Stimulated activated memory B cell treated with anti-CD40 and anti-IgM and Interleukin-4, amounts not matched to agents 10 μg/mL and 1 μg/mL and 100 μg/mL, for 72 hours (primary cell): ENCODE data around the gene DPEP2.
A peak's percentile ranks its signal among the peaks of the same experiment; 100 is the strongest.

Experiments
- ATAC-seq: fragments of 150-1000 bp; cut with Tn5 transposase; 2 replicates; pipeline ENCODE4 v1.10.0; 2021
- H3K27ac Mint-ChIP-seq: one replicate; pipeline ENCODE4 v1.8.0; 2022; ENCODE audit warnings: mild to moderate bottlenecking, mixed read lengths
- H3K27me3 Mint-ChIP-seq: one replicate; pipeline ENCODE4 v1.8.0; 2022; ENCODE audit warnings: mixed read lengths
- H3K36me3 Mint-ChIP-seq: one replicate; pipeline ENCODE4 v1.8.0; 2022; ENCODE audit warnings: mixed read lengths
- H3K4me1 Mint-ChIP-seq: one replicate; pipeline ENCODE4 v1.8.0; 2022; ENCODE audit warnings: mixed read lengths
- H3K4me3 Mint-ChIP-seq: one replicate; pipeline ENCODE4 v1.8.0; 2022; ENCODE audit warnings: mild to moderate bottlenecking, moderate library complexity, mixed read lengths
- H3K9me3 Mint-ChIP-seq: one replicate; pipeline ENCODE4 v1.8.0; 2022; ENCODE audit warnings: mixed read lengths

Gene DPEP2

DNA sequence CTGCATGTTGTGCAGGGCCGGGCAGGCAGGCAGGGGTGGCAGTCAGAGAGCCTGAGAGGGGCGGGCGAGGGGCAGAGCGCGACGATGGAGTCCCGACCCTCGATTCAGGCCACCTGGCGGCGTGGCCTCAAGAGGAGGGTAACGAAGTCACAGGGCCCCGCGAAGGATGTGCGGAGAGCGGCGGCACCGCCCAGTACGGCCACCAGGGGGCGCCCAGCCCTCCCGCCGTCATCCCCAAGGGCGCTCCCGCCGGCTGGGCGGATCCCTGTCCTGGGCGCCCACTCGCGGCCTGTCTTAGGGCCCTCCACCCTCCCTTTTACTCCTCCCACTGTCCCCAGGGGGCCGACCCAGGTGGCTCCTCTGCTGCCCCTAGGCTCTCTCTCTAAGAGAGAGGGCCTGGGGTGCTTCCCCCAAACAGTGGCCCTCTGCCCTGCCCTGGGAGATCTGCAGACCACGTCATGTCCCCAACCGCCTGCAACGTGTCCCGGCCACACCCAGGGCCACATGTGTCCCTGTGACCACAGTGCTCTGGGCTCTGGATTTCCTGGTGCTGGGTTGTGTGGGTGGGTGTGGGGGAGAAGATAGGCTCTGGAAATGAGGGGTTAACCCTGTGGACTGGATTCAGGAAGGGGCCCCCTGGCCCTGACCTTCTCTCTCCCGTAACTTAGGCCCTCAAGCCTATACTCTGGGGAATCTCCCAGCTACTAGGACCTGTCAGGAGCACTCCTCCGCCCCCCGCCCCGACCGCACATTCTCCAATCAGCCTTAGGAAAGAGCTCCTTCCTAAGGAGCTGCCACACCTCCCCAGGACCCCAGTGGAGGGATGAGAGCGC, 5.9 kb downstream of the DPEP2 start:
- peak; percentile 92 for ATAC-seq
- no peaks in the 10 kb centered on the region for H3K9me3 Mint-ChIP-seq
- peaks cover 64% of the 10 kb centered on the region for H3K4me1 Mint-ChIP-seq
- H3K36me3 Mint-ChIP-seq: no peaks in the 10 kb centered on the region
- H3K4me3 Mint-ChIP-seq: peak overlapping the region; percentile 67
- H3K27me3 Mint-ChIP-seq: no peaks in the 10 kb centered on the region
- peak overlapping the region; percentile 93 for H3K27ac Mint-ChIP-seq

DNA sequence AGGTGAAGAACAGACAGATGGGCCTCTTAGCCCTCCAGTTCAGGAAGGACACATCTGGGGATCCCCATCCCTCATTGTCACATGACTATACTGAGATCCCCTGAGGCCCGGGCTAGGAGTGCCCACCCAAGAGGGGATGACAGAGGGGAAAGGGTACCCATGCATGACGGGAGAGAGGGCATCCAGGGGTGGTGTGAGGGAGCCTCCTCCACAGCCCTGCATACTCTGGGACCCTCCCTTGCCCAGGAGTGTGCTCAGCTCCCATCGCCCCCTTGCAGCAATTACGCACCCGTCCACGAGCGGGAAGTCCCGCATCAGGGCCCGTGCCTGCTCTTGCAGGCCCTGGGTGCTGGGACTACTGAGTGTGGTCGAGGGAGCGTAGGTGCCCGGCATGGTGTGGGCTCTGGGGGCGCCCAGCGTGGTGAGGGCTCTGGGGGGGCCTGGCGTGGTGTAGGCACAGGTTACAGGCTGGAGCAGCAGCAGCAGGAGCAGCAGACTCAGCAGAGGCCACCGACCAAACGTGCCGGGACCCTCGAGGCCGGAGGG, 6.5 kb downstream of the DPEP2 start:
- no peaks in the 10 kb centered on the region for H3K9me3 Mint-ChIP-seq
- no peaks in the 10 kb centered on the region for H3K36me3 Mint-ChIP-seq
- peak overlapping the region; percentile 67 for H3K4me3 Mint-ChIP-seq
- peak overlapping the region; percentile 93 for H3K27ac Mint-ChIP-seq
- H3K27me3 Mint-ChIP-seq: no peaks in the 10 kb centered on the region
- ATAC-seq: peak; percentile 24
- peaks cover 67% of the 10 kb centered on the region for H3K4me1 Mint-ChIP-seq

DNA sequence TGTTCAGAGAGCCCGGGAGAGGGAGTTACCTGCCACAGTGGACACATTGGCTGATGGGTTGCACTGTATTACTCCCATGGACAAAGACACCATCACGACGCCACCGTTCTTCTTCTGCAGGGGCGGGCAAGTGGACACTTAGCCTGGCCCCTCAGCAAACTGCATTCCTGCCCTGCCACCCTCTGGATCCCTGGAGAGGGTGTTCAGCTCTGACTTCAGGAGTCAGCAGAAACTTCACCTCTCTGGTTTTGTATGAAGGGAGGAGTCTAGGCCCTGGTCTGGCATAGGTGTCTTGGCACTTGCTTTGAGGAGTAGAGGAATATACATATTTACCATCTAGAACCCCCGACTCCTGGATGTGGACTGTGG, 9.3 kb downstream of the DPEP2 start:
- H3K27ac Mint-ChIP-seq: peak overlapping the region; percentile 59
- no peaks in the 10 kb centered on the region for H3K9me3 Mint-ChIP-seq
- ATAC-seq: no peak
- H3K27me3 Mint-ChIP-seq: no peaks in the 10 kb centered on the region
- peaks cover 60% of the 10 kb centered on the region for H3K4me1 Mint-ChIP-seq
- H3K36me3 Mint-ChIP-seq: no peaks in the 10 kb centered on the region
- H3K4me3 Mint-ChIP-seq: no peak overlapping the region

DNA sequence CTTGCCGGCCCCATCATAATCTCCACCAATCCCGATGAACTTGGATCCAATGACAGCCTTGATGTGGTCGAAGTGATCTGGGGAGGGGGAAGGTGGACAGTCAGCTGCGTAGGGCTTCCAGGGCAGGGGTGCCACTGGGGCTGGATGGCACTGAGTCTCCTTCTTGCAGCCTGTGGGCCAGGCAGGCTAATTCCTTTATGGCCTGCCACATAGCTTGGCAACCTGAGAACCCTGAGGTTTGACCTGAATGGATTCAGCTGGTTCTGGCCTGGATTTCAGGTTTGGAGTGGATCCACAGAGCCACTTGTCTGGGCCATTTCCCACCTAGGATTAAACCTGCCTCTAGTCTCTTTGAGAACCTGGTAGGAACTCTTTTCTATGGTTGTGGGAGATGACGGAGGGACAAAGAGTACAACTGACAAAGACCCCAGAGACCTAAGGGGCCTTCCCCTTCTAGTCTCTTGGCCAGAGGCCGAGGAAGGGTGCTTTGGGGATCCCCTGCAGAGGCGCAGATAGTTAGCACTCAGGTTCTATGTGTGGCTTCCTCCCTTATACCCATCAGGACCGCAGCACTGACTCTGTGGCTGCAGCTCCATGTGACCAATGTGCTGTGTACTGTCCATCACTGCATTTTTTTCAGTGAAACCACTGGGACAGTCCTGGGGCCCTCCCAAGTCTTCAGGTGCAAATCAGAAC, 9.8 kb downstream of the DPEP2 start:
- peak; percentile 56 for ATAC-seq
- peak overlapping the region; percentile 59 for H3K27ac Mint-ChIP-seq
- no peaks in the 10 kb centered on the region for H3K9me3 Mint-ChIP-seq
- H3K27me3 Mint-ChIP-seq: no peaks in the 10 kb centered on the region
- no peaks in the 10 kb centered on the region for H3K36me3 Mint-ChIP-seq
- no peak overlapping the region for H3K4me3 Mint-ChIP-seq
- H3K4me1 Mint-ChIP-seq: peaks cover 61% of the 10 kb centered on the region

DNA sequence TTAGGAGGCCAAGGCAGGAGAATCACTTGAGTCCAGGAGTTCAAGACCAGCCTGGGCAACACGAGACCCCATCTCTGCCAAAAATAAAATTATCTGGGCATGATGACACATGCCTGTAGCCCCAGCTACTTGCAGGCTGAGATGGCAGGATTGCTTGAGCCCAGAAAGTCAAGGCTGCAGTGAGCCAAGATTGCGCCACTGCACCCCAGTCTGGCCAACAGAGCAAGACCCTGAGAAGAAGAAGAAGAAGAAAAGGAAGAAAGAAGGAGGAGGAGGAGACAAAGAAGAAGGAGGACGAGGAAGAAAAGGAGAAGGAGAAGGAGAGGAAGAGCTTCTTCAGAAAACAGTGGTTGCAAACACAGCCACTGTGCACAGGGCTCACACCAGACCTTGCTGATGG, 10.6 kb downstream of the DPEP2 start:
- Mint-ChIP-seq H3K4me3 (no peak overlapping the region), H3K4me1 (peaks cover 64% of the 10 kb centered on the region), H3K9me3 (no peaks in the 10 kb centered on the region), H3K27me3 (no peaks in the 10 kb centered on the region), H3K27ac (peak overlapping the region; percentile 59), H3K36me3 (no peaks in the 10 kb centered on the region)
- no peak for ATAC-seq

DNA sequence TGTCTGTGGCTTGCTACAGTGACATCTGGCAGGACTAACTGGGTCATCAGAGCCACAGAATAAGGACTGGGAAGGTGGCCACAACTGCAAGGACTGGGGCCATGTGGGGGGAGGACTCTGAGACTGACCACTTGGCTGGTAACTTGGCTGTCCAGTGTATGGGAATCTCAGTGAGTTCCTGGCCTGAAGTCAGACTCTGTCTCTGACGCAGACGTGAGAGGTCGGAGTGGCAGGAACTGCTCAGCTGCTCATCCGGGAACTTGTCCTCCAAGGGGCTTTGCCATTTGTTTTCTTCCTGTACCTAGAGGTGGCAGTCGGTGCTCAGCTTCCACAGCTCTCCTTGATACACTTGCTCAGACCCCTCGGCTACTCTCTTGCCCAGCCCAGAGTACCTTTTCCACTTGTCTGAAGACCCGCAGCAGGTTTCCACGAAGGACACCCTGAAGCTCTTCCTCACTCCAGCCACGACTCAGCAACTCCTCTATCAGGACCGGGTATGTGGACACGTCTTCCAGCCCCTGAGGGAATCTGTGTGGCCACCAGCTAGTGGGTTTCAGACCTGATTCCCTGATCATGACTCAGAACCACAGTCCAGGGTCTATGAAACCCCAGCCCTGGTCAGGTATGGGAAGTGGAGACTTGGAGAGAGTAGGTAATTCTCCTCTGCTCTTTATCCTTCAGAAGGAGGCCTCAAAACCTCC, 11.7 kb downstream of the DPEP2 start:
- H3K4me1 Mint-ChIP-seq: peaks cover 62% of the 10 kb centered on the region
- H3K36me3 Mint-ChIP-seq: no peaks in the 10 kb centered on the region
- ATAC-seq: no peak
- no peak overlapping the region for H3K4me3 Mint-ChIP-seq
- H3K27ac Mint-ChIP-seq: peak overlapping the region; percentile 59
- H3K9me3 Mint-ChIP-seq: no peaks in the 10 kb centered on the region
- H3K27me3 Mint-ChIP-seq: no peaks in the 10 kb centered on the region

DNA sequence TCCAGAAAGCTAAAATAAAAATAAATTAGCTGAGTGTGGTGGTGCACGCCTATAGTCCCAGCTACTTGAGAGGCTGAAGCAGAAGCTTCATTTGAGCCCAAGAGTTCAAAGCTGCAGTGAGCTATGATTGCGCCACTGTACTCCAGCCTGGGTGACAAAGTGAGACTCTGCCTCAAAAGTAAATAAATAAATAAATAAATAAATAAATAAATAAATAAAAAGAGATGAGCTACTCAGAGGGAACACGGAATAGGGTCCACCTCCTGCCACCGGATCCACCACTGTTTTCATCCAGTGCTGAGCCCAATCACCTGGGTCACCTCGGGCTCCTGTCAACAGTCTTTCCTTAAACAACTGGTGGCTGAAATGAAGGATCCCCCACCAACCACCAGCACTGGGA, 12.3 kb downstream of the DPEP2 start:
- peak overlapping the region; percentile 59 for H3K27ac Mint-ChIP-seq
- no peaks in the 10 kb centered on the region for H3K27me3 Mint-ChIP-seq

DNA sequence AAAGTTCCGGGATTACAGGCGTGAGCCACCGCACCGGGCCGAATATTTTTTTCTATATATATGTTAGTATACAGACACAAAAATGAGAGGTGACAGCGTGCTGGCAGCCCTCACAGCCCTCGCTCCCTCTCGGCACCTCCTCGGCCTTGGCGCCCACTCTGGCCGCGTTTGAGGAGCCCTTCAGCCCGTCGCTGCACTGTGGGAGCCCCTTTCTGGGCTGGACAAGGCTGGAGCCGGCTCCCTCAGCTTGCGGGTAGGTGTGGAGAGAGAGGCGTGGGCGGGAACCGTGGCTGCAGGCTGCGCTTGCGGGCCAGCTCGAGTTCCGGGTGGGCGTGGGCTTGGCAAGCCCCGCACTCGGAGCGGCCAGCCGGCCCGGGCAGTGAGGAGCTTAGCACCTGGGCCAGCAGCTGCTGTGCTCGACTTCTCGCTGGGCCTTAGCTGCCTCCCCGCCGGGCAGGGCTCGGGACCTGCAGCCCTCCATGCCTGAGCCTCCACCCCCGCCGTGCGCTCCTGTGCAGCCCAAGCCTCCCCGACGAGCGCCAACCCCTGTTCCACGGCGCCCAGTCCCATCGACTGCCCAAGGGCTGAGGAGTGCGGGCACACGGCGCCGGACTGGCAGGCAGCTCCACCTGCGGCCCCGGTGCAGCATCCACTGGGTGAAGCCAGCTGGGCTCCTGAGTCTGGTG, 17.1 kb downstream of the DPEP2 start:
- Mint-ChIP-seq H3K27ac (peak overlapping the region; percentile 80), H3K27me3 (no peaks in the 10 kb centered on the region), H3K4me1 (peaks cover 35% of the 10 kb centered on the region), H3K36me3 (no peaks in the 10 kb centered on the region), H3K9me3 (no peaks in the 10 kb centered on the region), H3K4me3 (no peak overlapping the region)
- ATAC-seq: no peak

More for the DNA sequence above, 12.3 kb downstream of the DPEP2 start:
- H3K4me3 Mint-ChIP-seq: no peak overlapping the region
- H3K36me3 Mint-ChIP-seq: no peaks in the 10 kb centered on the region
- H3K9me3 Mint-ChIP-seq: no peaks in the 10 kb centered on the region
- H3K4me1 Mint-ChIP-seq: peaks cover 61% of the 10 kb centered on the region
- ATAC-seq: no peak

DNA sequence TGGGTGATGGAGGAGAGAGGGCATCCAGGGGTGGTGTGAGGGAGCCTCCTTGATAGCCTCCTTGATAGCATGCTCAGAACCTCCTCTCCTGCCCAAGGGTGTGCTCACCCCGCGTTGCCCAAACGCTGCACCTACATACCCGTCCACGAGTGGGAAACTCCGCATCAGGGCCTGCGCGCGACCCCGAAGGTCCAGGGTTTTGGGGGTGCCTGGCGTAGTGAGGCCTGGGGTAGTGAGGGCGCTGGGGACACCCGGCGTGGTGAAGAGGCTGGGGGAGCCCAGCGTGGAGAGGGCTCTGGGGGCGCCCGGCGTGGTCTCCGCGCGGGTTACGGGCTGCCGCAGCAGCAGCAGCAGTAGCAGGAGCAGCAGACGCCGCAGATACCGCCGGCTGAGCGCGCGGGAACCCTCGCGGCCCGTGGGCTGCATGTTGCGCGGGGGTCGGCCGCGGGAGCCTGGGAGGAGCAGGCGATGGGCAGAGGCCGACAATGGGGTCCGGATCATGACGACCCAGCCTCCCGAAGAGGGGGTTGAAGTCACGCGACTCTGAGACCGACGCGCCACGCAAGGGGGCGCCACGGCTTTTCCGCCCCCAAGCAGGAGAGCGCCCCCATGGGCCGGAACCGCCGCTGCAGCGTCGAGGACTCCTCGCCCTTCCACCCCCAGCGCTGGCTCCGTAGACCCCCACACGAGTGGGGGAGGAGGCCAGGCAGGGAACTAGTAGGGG, 19.2 kb downstream of the DPEP2 start, which contains the start of gene DPEP3:
TSS of gene DPEP3 (minus strand) at position 545 of the 724 bp plus-strand sequence. CDS start at position 426, 119 bp downstream.
- peak within 1 kb of the TSS; percentile 18 for H3K27ac Mint-ChIP-seq
- H3K4me1 Mint-ChIP-seq: peaks cover 49% of the 10 kb centered on the region
- no peaks in the 10 kb centered on the region for H3K36me3 Mint-ChIP-seq
- H3K9me3 Mint-ChIP-seq: no peaks in the 10 kb centered on the region
- no peaks in the 10 kb centered on the region for H3K27me3 Mint-ChIP-seq
- ATAC-seq: no peak
- H3K4me3 Mint-ChIP-seq: no peak within 1 kb of the TSS

DNA sequence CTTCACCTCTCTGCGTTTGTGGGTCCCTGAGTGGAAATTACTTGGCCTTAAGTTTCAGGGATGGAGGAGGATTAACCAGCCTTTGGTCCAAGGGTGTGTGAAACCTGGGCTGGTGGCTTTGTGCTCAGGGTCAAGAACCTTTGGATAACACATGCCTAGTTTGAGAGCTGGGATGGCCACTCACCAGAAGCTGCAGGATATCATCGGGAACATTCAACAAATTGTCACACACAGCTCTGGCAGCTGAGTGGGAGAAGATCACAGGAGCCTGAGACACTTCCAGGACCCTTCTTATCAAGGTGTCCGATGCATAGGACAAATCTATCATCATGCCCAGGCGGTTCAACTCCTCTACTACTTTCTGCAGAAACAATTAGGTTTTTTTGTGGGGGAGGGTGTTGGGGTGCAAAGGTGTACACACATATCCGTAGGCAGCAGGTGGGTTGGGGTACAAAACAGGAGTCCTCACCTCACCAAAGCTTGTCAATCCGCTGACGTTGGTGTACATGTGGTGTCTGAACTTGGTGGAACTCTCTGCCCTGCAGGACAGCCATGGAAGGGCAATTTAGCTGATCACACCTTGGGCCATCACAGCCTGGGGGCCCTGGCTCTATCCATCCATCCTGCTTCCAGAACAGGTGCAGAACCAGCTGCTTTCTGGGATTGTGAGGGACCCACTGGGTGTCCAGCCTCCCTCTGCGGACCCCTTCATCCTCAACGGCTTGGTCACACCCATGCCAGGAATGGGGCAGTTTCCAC, 21.6 kb downstream of the DPEP2 start:
- H3K27me3 Mint-ChIP-seq: no peaks in the 10 kb centered on the region
- ATAC-seq: no peak
- no peak overlapping the region for H3K27ac Mint-ChIP-seq
- H3K36me3 Mint-ChIP-seq: no peaks in the 10 kb centered on the region
- no peaks in the 10 kb centered on the region for H3K9me3 Mint-ChIP-seq
- no peak overlapping the region for H3K4me3 Mint-ChIP-seq
- H3K4me1 Mint-ChIP-seq: peaks cover 27% of the 10 kb centered on the region

DNA sequence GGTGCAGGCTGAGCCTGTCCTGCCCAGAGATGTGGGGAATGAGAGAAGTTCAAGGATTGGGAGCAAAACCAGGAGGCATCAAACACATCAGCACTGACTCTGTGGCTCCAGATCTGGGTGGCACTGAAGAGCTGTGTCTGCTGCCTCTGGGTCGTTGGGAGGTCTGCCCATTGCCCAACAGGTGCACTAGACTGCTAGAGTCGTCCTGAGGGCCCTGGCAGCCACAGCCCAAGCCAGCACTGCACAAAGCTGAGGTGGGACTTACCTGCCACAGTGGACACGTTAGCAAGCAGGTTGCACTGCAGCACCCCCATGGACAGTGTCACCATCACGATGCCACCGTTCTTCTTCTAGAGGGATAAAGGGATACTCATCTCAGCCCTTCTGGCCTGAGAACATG, 22.3 kb downstream of the DPEP2 start:
- Mint-ChIP-seq H3K36me3 (no peaks in the 10 kb centered on the region), H3K27ac (peak overlapping the region; percentile 83), H3K27me3 (no peaks in the 10 kb centered on the region), H3K4me1 (peaks cover 23% of the 10 kb centered on the region), H3K4me3 (no peak overlapping the region), H3K9me3 (no peaks in the 10 kb centered on the region)
- ATAC-seq: no peak

DNA sequence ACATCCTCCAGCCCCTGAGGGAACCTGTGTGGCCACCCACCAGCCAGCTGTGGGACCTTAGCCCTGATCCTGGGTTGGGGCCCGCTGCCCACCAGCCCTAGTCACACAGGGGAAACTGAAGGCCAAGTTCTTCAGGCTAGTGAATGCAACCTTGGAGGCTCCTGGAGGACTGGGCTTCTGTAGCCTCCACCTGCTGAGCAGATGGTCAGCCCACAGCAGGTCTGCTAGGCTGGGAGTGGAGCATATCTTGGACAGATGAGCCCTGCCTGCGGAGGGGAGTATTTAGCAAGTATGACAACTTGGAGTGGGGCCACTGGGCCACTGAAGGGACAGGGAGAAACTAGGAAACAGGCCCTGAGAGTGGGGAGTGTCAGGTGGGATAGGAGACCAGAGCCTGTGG, 23.1 kb downstream of the DPEP2 start:
- Mint-ChIP-seq H3K27ac (peak overlapping the region; percentile 83), H3K9me3 (no peaks in the 10 kb centered on the region)

DNA sequence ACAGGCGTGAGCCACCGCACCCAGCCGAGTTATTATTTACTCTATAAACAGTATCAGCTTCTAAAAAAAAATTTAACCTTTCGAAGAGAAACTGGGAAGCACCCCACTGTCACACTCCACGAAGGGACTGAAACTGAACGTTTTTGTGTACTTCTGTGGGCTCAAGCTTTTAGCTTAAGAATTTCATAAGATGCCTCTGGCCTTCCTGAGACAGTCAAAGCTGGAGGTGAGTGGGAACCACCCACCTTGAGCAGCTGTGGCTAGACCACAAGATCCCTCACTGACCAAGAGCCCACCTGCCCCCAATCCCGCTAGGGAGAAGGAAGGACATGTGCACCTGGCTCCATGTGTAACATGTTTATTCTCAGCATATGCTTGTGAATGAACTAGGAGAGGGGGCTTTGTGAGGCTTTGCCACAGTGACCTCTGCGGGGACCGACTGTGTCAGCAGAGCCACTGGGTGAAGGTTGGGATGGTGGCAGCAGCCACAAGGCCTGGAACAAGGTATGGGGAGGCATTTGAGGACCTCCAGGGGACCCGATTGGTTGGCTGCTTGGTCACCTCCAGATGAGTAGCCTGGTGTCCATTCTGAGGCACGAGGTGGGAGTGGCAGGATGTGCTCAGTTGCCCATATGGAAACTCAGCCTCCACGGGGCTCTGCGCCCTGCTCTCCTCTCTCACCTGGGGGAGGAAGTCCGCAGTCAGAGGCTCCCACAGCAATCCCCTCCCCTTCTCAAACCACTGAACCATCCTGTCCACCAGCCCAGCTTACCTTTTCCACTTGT, 23.8 kb downstream of the DPEP2 start:
- Mint-ChIP-seq H3K4me3 (no peak overlapping the region), H3K4me1 (peaks cover 23% of the 10 kb centered on the region), H3K27ac (peak overlapping the region; percentile 83), H3K36me3 (no peaks in the 10 kb centered on the region), H3K27me3 (no peaks in the 10 kb centered on the region), H3K9me3 (no peaks in the 10 kb centered on the region)
- peak; percentile 75 for ATAC-seq

More for the DNA sequence above, 23.1 kb downstream of the DPEP2 start:
- no peak overlapping the region for H3K4me3 Mint-ChIP-seq
- no peaks in the 10 kb centered on the region for H3K27me3 Mint-ChIP-seq
- ATAC-seq: no peak
- no peaks in the 10 kb centered on the region for H3K36me3 Mint-ChIP-seq
- H3K4me1 Mint-ChIP-seq: peaks cover 23% of the 10 kb centered on the region
